Stimulated activated naive CD4-positive, alpha-beta T cell treated with Interleukin-2 at 50 U/mL for 16 hours (primary cell): ENCODE measurements around the gene MANEAL.

Source experiments
- DNase-seq: peaks from one replicate; lab custom pipeline; 2025; lab: John Stamatoyannopoulos, UW

MANEAL gene

GRCh38 chr1:37782491-37782890, 11.2 kb upstream of the MANEAL start:
- no peak for DNase-seq

- no peak for DNase-seq
These were observed 532 bp upstream of the MANEAL start for GRCh38 chr1:37792943-37793686.

GRCh38 chr1:37794372-37795339, 1.0 kb downstream of the MANEAL start:
- no peak for DNase-seq

- DNase-seq, result peak; percentile 12
These were observed 1.9 kb downstream of the MANEAL start for GRCh38 chr1:37795340-37796125.

- no peak for DNase-seq
These were observed 4.2 kb downstream of the MANEAL start for GRCh38 chr1:37797750-37798345.

GRCh38 chr1:37802439-37802838, 8.8 kb downstream of the MANEAL start:
- no peak for DNase-seq

GRCh38 chr1:37807220-37807554, 13.5 kb downstream of the MANEAL start:
- DNase-seq, result no peak

- DNase-seq, result peak; percentile 92
These were observed 14.1 kb downstream of the MANEAL start, which contains the start of the genes C1orf122 and YRDC for GRCh38 chr1:37807555-37808368. C1orf122 (plus strand) TSS chr1:37807790; CDS start chr1:37808405, 615 bp downstream. YRDC (minus strand) TSS chr1:37808208; CDS start chr1:37808180, 28 bp downstream.

- DNase-seq, result peak; percentile 49
These were observed 15.0 kb downstream of the MANEAL start for GRCh38 chr1:37808369-37809319.

GRCh38 chr1:37809942-37810341, 16.3 kb downstream of the MANEAL start:
- no peak for DNase-seq

- peak; percentile 64 for DNase-seq
These were observed 17.5 kb downstream of the MANEAL start for GRCh38 chr1:37811027-37811655.

GRCh38 chr1:37813529-37814145, 20.0 kb downstream of the MANEAL start:
- no peak for DNase-seq

GRCh38 chr1:37814252-37814651, 20.6 kb downstream of the MANEAL start:
- DNase-seq, result no peak

- DNase-seq, result no peak
These were observed 23.8 kb downstream of the MANEAL start for GRCh38 chr1:37817481-37817880.

- no peak for DNase-seq
These were observed 27.8 kb downstream of the MANEAL start for GRCh38 chr1:37821481-37821880.

GRCh38 chr1:37822906-37823815, 29.5 kb downstream of the MANEAL start:
- no peak for DNase-seq

GRCh38 chr1:37824001-37824400, 30.4 kb downstream of the MANEAL start:
- DNase-seq, result no peak

GRCh38 chr1:37825506-37825905, 31.9 kb downstream of the MANEAL start:
- no peak for DNase-seq
